HTR-8/SVneo (cell line): ENCODE data around the gene DGCR6L.
"Not testable (repeated sequence)": the region's sequence is repeated elsewhere in the genome, so short reads cannot be mapped to it uniquely, and the experiment has no call there.

Source experiments
- DNase-seq: peaks from one replicate; pipeline ENCODE4 v3.0.0; 2011; ENCODE audit warnings: low spot score, mixed read lengths; ENCODE audit not compliant: insufficient read length
- FAIRE-seq: peaks from 2 replicates; lab custom pipeline; 2011; peaks lifted over from hg19 to GRCh38; lab: Jason Lieb, UNC

The DGCR6L gene

DNA sequence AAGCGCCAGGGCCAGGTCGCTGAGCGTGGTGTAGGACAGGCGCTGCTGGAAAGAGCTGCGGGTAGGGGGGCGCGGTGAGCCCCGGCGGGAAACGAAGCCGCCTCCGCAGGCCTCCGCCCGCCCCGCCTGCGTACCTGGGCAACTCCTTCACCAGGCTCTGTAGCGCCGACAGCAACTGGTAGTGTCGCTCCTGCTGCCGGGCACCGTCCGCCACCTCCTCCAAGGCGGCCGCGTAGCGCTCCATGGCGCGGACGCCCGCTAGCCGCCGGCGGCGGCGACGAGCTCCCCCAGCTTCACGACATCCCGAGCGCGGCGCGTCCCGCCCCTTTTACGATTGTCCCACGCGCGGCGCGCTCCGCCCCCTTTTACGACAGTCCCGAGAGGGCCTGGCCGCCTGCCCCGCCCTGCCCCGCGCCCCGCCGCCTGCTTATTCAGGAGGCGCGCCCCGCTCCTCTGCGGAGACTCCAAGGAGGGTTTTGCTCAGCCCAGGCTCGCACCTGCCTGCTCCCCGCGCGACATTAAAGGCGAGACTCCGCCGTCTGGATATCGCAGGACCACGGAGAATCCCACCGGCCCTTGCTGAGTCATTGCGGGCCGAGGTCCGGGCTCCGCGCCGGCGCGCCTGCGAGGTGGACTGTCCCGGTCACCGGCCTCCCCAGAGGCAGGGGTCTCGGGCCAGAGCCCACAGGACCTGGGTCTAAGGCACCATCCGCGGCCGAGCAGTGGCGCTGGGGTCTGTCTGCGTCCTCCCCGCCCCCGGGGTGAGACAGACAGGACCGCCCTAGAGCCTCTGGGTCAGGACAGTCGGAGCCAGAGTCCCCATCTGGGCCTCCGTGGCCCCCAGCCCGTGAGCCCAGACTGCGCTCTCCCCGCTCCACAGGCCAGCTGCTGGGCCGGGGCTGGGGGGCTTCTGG, at the start of gene DGCR6L:
Gene DGCR6L (minus strand): TSS at position 316 of the 914 bp plus-strand sequence. CDS start 72 bp downstream, at position 244.
- peak; percentile 85 for DNase-seq

GRCh38 chr22:20368875-20369274, 49.0 kb upstream of the DGCR6L start:
- DNase-seq, FAIRE-seq: not testable (repeated sequence)

More for the DNA sequence above, at the start of gene DGCR6L:
- FAIRE-seq, result peak; percentile 28

- DNase-seq, FAIRE-seq: not testable (repeated sequence)
These were observed 47.0 kb upstream of the DGCR6L start for GRCh38 chr22:20366841-20367240.

DNA sequence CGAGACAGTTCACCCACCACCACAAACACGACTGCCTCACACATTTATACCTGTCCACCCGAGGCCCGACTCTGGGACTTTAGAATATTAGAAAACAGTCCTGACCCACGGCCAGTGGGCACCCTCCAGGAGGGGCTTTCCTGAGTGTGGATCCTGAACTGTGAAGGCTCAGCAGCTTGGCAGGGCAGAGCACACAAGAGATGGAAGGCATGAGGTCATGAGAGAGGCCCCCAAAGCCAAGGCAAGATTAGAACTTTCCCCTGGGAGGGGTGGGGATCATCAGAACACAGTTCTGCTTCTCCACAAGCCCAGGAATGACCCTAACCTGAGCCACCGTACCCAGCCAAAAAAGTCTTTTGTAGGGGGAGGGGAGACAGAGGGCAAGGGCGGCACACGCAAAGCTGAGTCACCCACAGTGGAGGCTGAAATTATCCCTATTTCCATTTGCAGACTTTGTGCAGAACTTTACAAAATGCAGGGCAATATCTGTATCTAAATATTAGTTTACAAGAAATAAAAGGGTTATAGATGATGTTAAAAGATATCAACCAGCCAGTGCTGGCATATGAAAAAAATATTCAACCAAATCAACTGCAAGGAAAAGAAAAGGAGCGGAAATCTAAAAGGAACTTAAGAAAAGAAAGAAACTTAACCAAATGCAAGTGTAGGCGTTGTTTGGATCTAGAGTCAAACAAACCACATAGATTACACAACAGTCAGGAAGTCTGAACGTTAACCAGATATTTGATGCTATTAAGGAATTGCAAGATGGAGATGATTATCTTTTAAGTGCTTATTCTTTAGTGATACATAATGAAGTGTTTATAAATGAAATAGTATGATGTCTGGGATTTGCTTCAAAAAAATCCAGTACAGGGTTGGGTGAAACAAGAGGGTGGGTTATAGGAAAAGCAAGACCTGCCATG, 44.7 kb upstream of the DGCR6L start:
- not testable (repeated sequence) for FAIRE-seq, DNase-seq

- FAIRE-seq, result not testable (repeated sequence)
These were observed 42.5 kb upstream of the DGCR6L start for GRCh38 chr22:20362403-20362802.

GRCh38 chr22:20361752-20362229, 41.9 kb upstream of the DGCR6L start:
- DNase-seq, FAIRE-seq: not testable (repeated sequence)

More at GRCh38 chr22:20362403-20362802, 42.5 kb upstream of the DGCR6L start:
- not testable (repeated sequence) for DNase-seq

- FAIRE-seq, DNase-seq: not testable (repeated sequence)
These were observed 41.2 kb upstream of the DGCR6L start for GRCh38 chr22:20360866-20361751.

DNA sequence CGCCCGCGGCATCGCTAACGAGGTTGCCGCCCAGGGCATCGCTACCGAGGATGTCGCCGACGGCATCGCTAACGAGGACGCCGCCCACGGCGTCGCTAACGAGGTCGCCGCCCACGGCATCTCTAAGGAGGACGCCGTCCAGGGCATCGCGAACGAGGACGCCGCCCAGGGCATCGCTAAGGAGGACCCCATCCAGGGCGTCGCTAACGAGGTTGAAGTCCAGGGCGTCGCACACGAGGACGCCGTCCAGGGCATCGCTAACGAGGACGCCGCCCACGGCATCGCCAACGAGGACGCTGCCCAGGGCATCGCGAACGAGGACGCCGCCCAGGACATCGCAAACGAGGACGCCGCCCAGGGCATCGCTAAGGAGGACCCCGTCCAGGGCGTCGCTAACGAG, 40.4 kb upstream of the DGCR6L start:
- DNase-seq, FAIRE-seq: not testable (repeated sequence)

DNA sequence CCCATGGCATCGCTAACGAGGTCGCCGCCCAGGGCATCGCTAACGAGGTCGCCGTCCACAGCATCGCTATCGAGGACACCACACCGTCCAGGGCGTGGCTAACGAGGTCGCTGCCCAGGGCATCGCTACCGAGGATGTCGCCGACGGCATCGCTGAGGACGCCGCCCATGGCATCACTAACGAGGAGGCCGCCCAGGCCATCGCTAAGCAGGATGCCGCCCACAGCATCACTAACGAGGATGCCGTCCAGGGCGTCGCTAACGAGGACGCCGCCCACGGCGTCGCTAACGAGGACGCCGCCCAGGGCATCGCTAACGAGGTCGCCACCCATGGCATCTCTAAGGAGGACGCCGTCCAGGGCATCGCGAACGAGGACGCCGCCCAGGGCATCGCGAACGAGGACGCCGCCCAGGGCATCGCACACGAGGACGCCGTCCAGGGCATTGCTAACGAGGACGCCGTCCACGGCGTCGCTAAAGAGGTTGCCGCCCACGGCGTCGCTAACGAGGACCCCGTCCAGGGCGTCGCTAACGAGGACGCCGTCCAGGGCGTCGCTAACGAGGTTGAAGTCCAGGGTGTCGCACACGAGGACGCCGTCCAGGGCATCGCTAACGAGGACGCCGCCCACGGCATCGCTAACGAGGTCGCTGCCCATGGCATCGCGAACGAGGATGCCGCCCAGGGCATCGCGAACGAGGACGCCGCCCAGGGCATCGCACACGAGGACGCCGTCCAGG, 38.8 kb upstream of the DGCR6L start:
- peak; percentile 40 for FAIRE-seq

GRCh38 chr22:20357967-20358366, 38.1 kb upstream of the DGCR6L start:
- not testable (repeated sequence) for FAIRE-seq, DNase-seq

More for the DNA sequence above, 38.8 kb upstream of the DGCR6L start:
- not testable (repeated sequence) for DNase-seq

GRCh38 chr22:20356906-20357305, 37.0 kb upstream of the DGCR6L start:
- not testable (repeated sequence) for FAIRE-seq, DNase-seq

DNA sequence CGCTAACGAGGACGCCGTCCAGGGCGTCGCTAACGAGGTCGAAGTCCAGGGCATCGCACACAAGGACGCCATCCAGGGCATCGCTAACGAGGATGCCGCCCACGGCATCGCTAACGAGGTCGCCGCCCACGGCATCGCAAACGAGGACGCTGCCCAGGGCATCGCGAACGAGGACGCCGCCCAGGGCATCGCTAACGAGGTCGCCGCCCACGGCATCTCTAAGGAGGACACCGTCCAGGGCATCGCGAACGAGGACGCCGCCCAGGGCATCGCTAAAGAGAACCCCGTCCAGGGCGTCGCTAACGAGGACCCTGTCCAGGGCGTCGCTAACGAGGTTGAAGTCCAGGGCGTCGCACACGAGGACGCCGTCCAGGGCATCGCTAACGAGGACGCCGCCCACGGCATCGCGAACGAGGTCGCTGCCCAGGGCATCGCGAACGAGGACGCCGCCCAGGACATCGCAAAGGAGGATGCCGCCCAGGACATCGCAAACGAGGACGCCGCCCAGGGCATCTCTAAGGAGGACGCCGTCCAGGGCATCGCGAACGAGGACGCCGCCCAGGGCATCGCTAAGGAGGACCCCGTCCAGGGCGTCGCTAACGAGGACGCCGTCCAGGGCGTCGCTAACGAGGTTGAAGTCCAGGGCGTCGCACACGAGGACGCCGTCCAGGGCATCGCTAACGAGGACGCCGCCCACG, 36.2 kb upstream of the DGCR6L start:
- FAIRE-seq, DNase-seq: not testable (repeated sequence)

- no peak for FAIRE-seq
- no peak for DNase-seq
These were observed 34.5 kb upstream of the DGCR6L start for GRCh38 chr22:20354238-20354975.

GRCh38 chr22:20352536-20352935, 32.7 kb upstream of the DGCR6L start:
- FAIRE-seq, DNase-seq: not testable (repeated sequence)

DNA sequence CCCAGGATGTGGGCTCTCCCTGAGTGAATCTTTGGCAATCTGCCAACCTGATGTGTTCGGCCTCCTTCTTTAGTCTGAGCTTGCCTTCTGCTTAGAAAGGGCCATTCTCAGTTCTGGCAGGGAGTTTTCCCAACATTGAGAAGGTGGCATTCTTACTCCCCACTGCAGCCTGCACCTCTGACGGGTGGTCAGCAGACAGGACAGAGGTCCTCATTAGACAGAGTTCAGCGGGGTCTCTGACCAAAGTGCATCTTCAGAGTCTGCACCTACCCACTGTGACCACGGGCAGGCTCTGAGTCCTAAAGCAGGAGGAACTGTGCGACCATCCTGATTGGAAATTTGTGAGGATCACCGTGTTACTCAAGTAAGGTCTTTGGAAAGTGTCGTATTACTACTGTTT, 26.7 kb upstream of the DGCR6L start:
- FAIRE-seq, result not testable (repeated sequence)

DNA sequence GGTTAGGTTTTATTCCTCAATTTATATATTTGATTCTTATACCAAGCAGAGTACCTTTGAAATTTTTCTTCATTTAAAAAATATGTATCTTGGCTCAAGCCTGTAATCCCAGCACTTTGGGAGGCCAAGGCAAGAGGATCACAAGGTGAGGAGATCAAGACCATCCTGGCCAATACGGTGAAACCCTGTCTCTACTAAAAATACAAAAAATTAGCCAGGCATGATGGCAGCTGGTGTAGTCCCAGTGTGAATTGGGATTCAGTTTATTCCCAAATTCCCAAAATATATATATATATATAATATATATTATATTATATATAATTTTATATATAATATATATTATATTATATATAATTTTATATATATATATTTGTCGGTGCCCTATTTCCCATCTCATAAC, 18.4 kb upstream of the DGCR6L start:
- not testable (repeated sequence) for DNase-seq, FAIRE-seq

More for the DNA sequence above, 26.7 kb upstream of the DGCR6L start:
- not testable (repeated sequence) for DNase-seq

GRCh38 chr22:20337807-20338206, 17.9 kb upstream of the DGCR6L start:
- DNase-seq, FAIRE-seq: not testable (repeated sequence)
